ENCODE data around the gene G6PC1.
"Not testable (repeated sequence)": the region's sequence is repeated elsewhere in the genome, so short reads cannot be mapped to it uniquely, and the experiment has no call there.

The G6PC1 gene

DNA sequence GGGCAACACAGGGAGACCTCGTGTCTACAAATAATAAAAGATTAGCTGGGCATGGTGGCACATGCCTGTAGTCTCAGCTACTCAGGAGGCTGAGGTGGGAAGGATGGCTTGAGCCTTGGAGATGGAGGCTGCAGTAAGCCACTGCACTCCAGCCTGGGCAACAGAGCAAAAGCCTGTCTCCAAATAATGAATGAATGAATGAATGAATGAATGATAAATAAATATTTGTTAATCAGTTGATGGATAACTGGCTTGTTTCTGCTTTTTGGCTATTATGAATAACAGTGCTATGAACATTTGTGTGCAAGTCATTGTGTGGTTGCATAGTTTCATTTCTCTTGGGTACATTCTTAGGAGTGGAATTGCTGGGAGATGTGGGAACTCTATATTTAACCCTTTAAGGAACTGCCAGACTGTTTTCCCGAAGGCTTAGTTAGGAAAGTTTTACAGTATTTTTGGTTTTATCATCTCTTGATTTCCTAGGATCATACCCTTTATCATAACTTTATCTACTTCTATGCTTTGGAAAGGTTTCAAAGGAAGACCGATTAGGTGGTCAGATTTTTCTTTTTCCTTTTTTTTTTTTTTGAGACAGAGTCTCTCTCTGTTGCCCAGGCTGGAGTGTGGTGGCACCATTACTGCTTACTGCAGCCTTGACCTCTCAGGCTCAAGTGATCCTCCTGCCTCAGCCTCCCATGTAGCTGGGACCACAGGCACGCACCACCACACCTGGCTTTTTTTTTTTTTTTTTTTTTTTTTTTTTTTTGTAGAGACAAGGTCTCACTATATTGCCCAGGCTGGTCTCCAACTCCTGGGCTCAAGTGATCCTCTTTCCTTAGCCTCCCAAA lies 16.0 kb downstream of the G6PC1 start:
- DNase-seq (ENCODE audit: extremely low spot score); CTCF ChIA-PET; POLR2A ChIA-PET: not testable (repeated sequence)
- 0 out of 2 replicates have a peak, but pooled peaks have one; percentile 3 for TF ChIP-seq ZNF384 (IDR thresholded peaks at IDR 0.05)

DNA sequence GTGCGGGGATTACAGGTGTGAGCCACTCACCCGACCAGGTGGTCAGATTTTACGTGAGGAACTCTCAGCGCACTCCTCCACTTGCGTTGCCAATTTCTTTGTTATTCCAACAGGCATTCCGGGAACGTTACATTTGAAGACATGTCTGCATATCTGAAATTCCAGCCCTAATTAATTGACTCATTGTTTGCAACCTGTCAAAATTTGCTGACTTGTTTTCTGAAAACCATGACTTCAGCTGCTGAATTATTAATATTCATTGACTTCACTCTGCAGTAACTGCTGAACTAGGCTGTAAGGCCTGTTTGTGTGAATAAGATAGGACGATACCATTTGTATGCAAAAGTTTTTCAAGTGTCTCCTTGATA lies 16.6 kb downstream of the G6PC1 start:
- ChIA-PET CTCF (interaction anchor here (1.3 kb wide), 1 partner anchor 11 kb away, joined by 3 read pairs; no protein-coding TSS in a partner anchor), POLR2A (interaction anchor here (0.8 kb wide), 1 partner anchor 72 kb away, joined by 3 read pairs; no protein-coding TSS in a partner anchor)
- no peak for DNase-seq (ENCODE audit: extremely low spot score)
- TF ChIP-seq ELF4 (IDR thresholded peaks at IDR 0.05) (no peak), FOXA1 (IDR thresholded peaks at IDR 0.05) (no peak), ARNT (IDR thresholded peaks at IDR 0.05) (no peak), CTBP1 (IDR thresholded peaks at IDR 0.05; ENCODE audit: borderline replicate concordance) (no peak), HDGF (IDR thresholded peaks at IDR 0.05; ENCODE audit: borderline replicate concordance) (no peak), BHLHE40 (IDR thresholded peaks at IDR 0.05; ENCODE audit: borderline replicate concordance) (no peak), NFRKB (IDR thresholded peaks at IDR 0.05) (no peak), FOXK2 (IDR thresholded peaks at IDR 0.05) (no peak), SP1 (IDR thresholded peaks at IDR 0.05) (no peak), ZNF384 (IDR thresholded peaks at IDR 0.05) (no peak), FOXM1 (IDR thresholded peaks at IDR 0.05; ENCODE audit: borderline replicate concordance) (no peak), SUZ12 (IDR thresholded peaks at IDR 0.05) (no peak)

DNA sequence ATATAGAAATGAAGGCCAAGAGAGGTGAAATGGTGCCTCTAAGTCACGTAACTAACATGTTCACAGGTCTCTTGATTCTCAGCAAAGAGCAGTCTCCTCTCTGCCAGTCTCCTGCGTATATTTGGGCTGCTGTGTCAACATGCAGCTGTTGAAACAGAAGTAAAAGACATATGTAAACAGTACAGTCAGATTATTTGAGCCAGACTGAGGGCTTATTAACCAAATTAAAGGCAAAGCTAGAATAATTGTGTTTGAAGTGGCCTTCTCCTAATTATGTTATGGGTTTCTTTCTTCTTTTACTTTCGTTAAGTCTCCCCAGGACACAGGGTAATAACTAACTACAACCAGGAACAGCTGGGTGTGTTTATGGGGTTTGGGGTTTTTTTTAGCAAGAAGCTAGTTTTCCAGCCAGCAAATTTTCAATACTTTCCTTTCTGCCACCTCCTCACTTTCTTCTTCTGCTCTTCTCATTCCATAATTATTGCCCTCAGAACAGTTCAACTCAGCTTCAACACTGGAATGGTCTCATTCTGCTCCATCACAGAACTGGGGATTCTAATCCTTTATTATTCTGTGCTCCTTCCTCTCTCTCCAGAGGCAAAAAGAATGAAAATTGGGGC lies 18.4 kb downstream of the G6PC1 start:
- ChIA-PET CTCF (interaction anchor here (0.7 to 1.1 kb wide), 2 partner anchors 10 to 339 kb away, joined by 3 read pairs; no protein-coding TSS in a partner anchor), POLR2A (interaction anchor here (0.9 to 2.5 kb wide), 3 partner anchors 10 to 146 kb away, joined by 4 to 10 read pairs (median 5); partner anchors contain the start of gene VPS25)
- no peak for DNase-seq (ENCODE audit: extremely low spot score)
- TF ChIP-seq SP1 (IDR thresholded peaks at IDR 0.05) (no peak), BHLHE40 (IDR thresholded peaks at IDR 0.05; ENCODE audit: borderline replicate concordance) (no peak), LEF1 (IDR thresholded peaks at IDR 0.05; ENCODE audit: borderline replicate concordance) (no peak), FOXM1 (IDR thresholded peaks at IDR 0.05; ENCODE audit: borderline replicate concordance) (no peak), FOXK2 (IDR thresholded peaks at IDR 0.05) (no peak), ELF4 (IDR thresholded peaks at IDR 0.05) (no peak), CTBP1 (IDR thresholded peaks at IDR 0.05; ENCODE audit: borderline replicate concordance) (no peak), ZNF384 (IDR thresholded peaks at IDR 0.05) (no peak), HDGF (IDR thresholded peaks at IDR 0.05; ENCODE audit: borderline replicate concordance) (no peak), TARDBP (IDR thresholded peaks at IDR 0.05) (no peak), SUZ12 (IDR thresholded peaks at IDR 0.05) (no peak), FOXA1 (IDR thresholded peaks at IDR 0.05) (no peak), ARNT (IDR thresholded peaks at IDR 0.05) (no peak), NFRKB (IDR thresholded peaks at IDR 0.05) (no peak), L3MBTL2 (conservative IDR thresholded peaks at IDR 0.05) (no peak)
- TF ChIP-seq, protein P1, sequence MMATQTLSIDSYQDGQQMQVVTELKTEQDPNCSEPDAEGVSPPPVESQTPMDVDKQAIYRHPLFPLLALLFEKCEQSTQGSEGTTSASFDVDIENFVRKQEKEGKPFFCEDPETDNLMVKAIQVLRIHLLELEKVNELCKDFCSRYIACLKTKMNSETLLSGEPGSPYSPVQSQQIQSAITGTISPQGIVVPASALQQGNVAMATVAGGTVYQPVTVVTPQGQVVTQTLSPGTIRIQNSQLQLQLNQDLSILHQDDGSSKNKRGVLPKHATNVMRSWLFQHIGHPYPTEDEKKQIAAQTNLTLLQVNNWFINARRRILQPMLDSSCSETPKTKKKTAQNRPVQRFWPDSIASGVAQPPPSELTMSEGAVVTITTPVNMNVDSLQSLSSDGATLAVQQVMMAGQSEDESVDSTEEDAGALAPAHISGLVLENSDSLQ (IDR thresholded peaks at IDR 0.05) = no peak

DNA sequence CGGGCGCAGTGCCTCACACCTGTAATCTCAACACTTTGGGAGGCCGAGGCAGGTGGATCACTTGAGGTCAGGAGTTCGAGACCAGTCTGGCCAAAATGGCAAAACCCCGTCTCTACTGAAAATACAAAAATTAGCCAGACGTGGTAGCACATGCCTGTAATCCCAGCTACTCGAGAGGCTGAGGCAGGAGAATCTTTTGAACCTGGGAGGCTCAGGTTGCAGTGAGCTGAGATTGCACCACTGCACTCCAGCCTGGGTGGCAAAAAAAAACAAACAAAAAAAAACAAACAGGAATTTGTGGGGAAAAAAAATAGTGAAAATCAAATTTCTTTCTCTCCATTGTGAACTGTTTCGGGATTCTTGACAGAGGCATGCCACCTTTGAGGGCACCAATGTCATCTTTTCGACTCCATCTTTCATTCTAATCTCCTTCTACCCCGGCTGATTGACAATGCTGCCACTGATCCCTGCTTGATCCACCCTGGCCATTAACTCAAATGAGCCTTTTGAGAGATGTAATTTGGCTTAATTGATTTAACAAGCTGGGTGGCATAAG lies 19.0 kb downstream of the G6PC1 start:
- CTCF ChIA-PET = interaction anchor here (1.0 to 1.1 kb wide), 2 partner anchors 9 to 76 kb away, joined by 3 read pairs; no protein-coding TSS in a partner anchor
- POLR2A ChIA-PET = interaction anchor here (0.9 to 2.5 kb wide), 5 partner anchors 9 to 146 kb away, joined by 3 to 10 read pairs (median 4); partner anchors contain the start of gene VPS25
- DNase-seq (ENCODE audit: extremely low spot score) = not testable (repeated sequence)

DNA sequence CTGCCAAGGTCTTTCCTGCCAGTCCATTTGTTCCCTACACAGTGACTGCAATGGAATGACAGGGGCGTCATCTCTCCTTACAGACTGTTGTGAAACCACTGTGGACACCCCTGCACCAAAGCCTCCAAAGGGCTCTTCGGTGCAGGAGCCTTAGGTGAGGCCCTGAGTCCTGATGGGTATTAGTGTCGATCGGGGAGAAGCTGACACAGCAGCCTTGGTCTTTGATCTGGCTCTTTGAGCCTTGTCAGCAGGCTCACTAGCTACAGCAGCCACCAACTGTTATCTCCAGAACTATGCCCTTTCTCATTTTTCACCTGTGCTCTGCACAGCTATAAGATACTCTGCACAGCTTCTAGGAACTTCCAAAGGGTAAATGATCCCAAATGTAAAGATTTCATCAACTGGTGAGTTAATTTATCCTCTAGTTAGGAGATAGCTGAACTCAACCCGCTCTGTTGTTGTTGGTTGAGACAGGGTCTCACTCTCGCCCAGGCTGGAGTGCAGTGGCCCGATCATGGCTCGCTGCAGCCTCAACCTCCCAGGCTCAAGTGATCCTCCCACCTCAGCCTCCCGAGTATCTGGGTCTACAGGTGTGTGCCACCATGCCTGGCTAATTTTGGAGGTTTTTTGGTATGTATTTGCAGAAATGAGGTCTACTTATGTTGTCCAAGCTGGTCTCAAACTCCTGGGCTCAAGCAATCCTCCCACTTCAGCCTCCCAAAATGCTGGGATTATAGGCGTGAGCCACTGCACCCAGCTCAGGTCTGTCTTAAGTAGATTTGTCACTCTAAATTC lies 19.7 kb downstream of the G6PC1 start:
- no peak for DNase-seq (ENCODE audit: extremely low spot score)
- ChIA-PET CTCF (interaction anchor here (1.0 to 1.7 kb wide), 4 partner anchors 8 to 77 kb away, joined by 3 to 6 read pairs (median 3); partner anchors contain the start of gene AOC2), POLR2A (interaction anchor here (0.7 to 2.5 kb wide), 5 partner anchors 9 to 96 kb away, joined by 3 to 10 read pairs (median 3); no protein-coding TSS in a partner anchor)
- TF ChIP-seq TARDBP (IDR thresholded peaks at IDR 0.05) = no peak

DNA sequence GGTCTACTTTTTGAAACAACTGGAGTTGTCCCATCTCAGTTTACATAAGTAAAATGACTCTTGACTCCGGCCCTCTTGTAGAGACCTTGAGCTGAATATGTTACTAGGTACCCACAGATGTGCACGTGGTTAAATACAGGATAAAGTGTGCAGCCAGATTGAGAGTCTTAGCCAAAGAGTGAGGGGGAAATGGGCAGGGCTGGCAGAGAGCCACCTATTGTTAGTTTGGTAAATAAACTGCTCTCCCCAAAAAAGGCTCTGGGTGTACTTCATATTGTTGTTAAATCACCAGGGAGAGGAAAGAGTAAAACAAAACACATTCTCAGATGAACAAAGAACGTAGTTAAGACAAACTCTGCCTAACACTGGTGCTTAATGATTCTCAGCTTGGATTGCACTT lies 20.3 kb downstream of the G6PC1 start:
- ChIA-PET CTCF (interaction anchor here (1.0 to 1.7 kb wide), 4 partner anchors 8 to 78 kb away, joined by 3 to 6 read pairs (median 3); partner anchors contain the start of gene AOC2), POLR2A (interaction anchor here (0.7 to 2.5 kb wide), 5 partner anchors 8 to 96 kb away, joined by 3 to 10 read pairs (median 3); no protein-coding TSS in a partner anchor)
- TF ChIP-seq BHLHE40 (IDR thresholded peaks at IDR 0.05; ENCODE audit: borderline replicate concordance) = no peak
- no peak for TF ChIP-seq L3MBTL2 (conservative IDR thresholded peaks at IDR 0.05)
- no peak for TF ChIP-seq FOXA1 (IDR thresholded peaks at IDR 0.05)
- TF ChIP-seq TARDBP (IDR thresholded peaks at IDR 0.05) = no peak
- TF ChIP-seq SUZ12 (IDR thresholded peaks at IDR 0.05) = no peak
- no peak for TF ChIP-seq LEF1 (IDR thresholded peaks at IDR 0.05; ENCODE audit: borderline replicate concordance)
- TF ChIP-seq NFRKB (IDR thresholded peaks at IDR 0.05) = no peak
- no peak for TF ChIP-seq HDGF (IDR thresholded peaks at IDR 0.05; ENCODE audit: borderline replicate concordance)
- TF ChIP-seq FOXM1 (IDR thresholded peaks at IDR 0.05; ENCODE audit: borderline replicate concordance) = no peak
- TF ChIP-seq, protein P1 (IDR thresholded peaks at IDR 0.05) = no peak
- TF ChIP-seq ELF4 (IDR thresholded peaks at IDR 0.05) = no peak
- no peak for DNase-seq (ENCODE audit: extremely low spot score)

Data from HEK293T (cell line).